NCI-H446 (cell line): ENCODE measurements around the gene ITCH.
"Not testable (repeated sequence)": the region's sequence is repeated elsewhere in the genome, so short reads cannot be mapped to it uniquely, and the experiment has no call there.

Source experiments
- DNase-seq, 2 experiments: peaks; one replicate each; lab custom pipeline; 2025; lab: John Stamatoyannopoulos, UW

The ITCH gene

GRCh38 chr20:34458631-34459030 is 95.6 kb downstream of the ITCH start:
- no peak for DNase-seq

DNA sequence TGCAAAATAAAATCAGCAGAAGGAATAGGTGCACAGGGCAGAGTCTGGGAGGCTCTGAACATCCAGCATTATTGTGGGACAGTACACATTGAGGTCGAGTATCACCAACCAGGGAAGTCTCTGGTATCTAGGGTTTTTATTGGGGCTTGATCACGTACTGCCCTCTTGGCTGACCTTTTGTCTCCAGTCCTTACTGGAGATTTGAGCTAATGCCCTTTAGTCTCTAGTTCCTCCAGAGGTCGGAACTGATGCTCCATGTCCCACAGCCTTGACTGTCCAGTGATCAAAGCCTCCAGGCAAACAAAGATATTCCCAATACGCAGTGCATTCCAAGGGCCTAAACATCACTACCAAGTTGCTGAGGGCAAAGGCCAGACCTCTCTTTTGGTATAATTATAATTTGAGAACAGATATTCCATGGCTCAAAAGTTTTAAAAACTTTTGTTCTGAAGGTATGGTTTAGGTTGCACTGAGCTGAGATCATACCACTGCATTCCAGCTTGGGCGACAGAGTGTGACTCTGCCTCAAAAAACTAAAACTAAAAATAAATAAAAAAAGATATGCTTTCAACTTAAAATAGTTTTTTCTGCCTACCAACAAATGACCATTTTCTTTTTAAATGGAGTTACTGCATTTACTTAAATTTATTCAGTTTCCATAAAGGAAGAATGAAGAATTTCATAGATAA is 96.3 kb downstream of the ITCH start:
- DNase-seq = no peak

GRCh38 chr20:34461779-34462087 is 98.7 kb downstream of the ITCH start:
- DNase-seq = no peak

- no peak for DNase-seq
Observed at GRCh38 chr20:34468951-34469350, 105.9 kb downstream of the ITCH start.

DNA sequence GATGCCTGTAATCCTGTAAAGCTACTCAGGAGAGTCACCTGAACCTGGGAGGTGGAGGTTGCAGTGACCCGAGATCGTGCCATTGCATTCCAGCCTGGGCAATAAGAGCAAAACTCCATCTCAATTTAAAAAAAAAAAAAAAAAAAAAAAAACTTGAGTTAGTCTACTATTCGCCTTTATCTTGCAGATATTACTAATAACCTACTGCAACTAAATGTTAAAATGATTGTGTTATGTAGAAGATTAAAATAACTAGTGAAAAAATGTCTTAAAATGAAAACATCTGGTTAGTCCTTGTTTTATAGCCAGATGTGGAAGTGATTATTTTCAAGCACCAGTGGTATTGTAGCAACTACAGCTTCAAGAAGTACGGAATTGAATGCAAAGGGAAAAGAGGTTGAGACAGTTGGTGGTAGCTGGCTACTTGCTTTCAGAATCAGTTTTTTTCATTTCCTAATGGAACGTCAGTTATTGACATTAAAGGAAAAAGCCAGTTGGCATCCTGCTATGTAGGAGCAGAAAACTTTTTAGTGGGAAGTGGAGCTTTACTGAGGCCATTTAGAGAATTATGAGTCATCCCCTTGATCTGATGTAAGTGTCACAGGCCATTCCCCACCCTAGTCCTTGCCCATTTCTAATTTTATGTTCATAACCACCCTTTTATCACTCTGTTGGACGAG is 109.3 kb downstream of the ITCH start:
- no peak for DNase-seq

GRCh38 chr20:34473262-34473883 is 110.3 kb downstream of the ITCH start:
- DNase-seq = no peak

- no peak for DNase-seq
Observed at GRCh38 chr20:34475979-34476736, 113.1 kb downstream of the ITCH start.

DNA sequence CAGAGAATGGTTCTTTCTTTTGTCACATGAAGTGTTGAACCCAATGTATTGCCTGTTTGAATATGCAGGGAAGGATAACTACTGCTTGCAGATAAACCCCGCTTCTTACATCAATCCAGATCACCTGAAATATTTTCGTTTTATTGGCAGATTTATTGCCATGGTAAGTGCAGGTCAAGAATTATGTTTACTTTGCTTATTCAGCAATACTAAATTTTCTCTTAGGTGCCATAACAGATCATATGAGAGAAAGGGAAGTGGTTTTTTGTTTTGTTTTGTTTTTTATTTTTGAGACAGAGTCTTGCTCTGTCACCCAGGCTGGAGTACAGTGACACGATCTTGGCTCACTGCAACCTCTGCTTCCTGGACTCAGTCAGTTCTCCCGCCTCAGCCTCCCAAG is 116.6 kb downstream of the ITCH start:
- DNase-seq = no peak

- not testable (repeated sequence) for DNase-seq
Observed at GRCh38 chr20:34482154-34482553, 119.1 kb downstream of the ITCH start.

DNA sequence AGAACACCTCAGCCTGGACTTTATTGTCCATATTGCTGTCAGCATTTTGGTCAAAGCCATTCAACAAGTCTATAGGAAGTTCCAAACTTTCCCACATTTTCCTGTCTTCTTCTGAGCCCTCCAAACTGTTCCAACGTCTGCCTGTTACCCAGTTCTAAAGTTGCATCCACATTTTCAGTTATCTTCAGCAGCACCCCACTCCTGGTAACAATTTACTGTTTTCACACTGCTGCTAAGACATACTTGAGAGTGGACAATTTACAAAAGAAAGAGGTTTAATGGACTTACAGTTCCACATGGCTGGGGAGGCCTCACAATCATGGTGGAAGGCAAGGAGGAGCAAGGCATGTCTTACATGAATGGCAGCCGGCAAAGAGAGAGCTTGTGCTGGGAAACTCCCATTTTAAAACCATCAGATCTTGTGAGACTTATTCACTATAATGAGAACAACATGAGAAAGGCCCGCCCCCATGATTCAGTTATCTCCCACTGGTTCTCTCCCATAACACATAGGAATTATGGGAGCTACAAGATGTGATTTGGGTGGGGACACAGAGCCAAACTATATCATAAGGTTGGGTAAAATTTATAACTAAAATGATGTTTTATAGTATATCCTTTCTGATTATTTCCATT is 120.6 kb downstream of the ITCH start:
- not testable (repeated sequence) for DNase-seq

DNA sequence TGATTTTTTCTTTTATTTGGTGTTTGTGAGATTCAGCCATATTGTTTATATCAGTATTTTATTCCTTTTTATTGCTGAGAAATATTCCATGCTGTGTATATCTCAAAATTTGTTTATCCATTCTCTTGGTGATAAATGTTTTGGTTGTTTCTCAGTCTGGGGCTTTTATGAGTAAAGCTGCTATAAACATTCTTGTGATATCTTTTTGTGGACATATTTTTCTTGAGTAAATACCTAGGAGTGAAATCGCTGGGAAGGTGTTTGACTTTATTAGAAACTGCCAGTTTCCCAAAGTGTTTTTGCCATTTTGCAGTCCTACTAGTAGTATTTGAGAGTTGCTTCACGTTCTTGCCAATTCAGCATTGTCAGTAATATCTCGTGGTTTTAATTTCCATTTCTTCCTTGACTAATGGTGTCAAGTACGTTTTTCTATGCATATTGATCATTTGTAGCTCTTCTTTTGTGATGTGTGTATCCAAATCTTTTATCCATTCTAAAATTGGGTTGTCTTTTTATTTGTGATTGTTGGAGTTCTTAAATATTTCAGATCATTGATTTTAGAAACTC is 122.1 kb downstream of the ITCH start:
- DNase-seq = no peak

DNA sequence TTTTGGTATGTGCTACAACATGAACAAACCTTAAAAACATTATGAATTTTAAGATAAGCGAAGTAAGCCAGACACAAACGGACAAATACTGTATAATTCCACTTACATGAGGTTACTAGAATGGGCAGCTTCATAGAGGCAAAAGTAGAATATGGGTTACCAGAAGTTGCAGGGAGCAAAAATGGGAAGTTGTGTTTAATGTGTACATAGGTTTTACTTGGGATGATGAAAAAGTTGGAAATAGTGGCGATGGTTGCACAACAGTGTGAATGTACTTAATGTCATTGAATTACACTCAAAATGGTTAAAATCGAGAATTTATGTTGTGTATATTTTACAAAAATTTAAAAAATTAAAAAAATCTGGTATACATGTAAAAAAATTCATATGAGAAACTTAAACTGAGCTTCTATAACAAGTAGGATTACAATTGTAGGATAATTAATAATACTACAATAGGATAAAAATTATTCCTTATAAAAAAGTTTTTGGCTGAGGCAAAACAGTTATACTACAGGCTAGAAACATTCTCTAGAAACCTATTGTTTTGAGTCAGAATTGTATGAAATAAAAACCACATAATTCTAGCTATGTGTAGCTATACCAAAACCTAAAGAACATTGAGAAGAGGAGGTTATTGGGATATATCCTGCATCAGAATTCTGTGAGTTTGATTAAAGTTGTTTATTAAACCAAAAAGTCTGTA is 128.3 kb downstream of the ITCH start:
- DNase-seq = no peak

DNA sequence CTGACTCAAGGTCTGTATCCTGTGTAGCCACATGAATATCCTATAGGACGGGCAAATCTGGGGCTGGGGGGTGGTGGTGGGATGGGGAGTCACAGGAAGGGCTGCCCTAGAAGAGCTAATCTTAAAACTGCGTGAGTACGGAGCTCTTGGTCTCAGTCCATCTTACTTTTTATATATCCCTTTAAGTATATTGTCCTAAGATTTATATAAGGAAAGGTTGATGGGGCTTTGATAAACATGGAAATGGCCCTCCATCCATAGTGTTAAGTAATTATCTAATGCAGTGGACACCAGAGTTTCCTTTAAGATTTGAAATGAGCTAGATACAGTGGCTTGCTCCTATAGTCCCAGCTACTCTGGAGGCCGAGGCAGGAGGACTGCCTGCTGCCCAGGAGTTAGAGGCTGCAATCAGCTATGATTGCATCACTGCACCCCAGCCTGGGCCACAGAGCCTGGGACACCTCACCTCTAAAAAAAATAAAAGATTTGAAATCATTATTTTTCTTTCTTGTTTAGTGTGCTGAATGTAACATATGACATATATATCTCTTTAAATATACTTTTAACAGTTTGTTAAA is 128.9 kb downstream of the ITCH start:
- DNase-seq = no peak

DNA sequence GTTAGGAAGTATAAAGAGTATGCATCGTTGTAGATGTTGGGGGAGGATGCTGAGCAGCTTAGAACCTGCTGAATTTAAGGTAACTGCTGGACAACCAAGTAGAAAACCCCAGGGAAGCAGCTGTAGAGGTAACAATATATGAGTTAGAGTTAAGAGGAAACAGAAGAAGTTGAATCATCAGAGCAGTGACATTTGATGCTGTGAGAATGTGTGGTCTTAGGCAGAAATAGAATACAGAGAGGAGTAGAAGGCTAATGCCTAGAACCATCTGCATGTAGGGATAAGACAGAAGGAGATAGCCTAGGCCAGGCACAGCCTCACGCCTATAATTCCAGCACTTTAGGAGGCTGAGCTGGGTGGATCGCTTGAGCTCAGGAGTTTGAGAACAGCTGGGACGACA is 130.6 kb downstream of the ITCH start:
- no peak for DNase-seq

DNA sequence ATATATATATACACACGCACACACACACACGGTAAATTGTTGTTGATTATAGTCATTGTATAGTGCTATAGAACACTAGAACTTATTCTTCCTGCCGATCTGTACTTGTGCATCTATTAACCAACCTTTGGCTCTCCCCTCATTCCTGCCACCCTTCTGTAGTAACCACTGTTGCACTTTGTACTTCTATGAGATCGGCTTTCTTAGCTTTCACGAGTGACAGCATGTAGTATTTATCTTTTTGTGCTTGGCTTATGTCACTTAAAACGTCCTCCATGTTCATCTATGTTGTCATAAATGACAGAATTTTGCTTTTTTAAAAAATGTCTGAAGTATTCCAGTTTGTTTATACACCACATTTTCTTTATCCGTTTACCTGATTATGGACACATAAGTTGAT is 132.2 kb downstream of the ITCH start:
- DNase-seq = no peak

DNA sequence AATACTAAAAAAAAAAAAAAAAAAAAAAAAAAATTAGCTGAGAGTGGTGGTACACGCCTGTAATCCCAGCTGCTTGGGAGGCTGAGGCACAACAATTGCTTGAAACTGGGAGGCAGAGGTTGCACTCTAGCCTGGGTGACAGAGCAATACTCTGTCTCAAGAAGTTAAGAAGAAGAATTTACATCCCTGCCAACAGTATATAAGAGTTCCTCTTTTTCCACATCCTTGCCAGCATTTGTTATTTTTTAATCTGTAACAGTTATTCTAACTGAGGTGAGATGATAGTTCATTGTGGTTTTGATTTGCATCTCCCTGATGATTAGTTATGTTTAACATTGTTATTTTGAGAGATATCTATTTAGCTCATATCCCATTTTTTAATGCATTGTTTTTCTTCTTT is 132.8 kb downstream of the ITCH start:
- DNase-seq = no peak

- not testable (repeated sequence) for DNase-seq
Observed at GRCh38 chr20:34497596-34497995, 134.5 kb downstream of the ITCH start.

- DNase-seq = no peak
Observed at GRCh38 chr20:34500823-34501222, 137.8 kb downstream of the ITCH start.

GRCh38 chr20:34506480-34506879 is 143.4 kb downstream of the ITCH start:
- DNase-seq = no peak

DNA sequence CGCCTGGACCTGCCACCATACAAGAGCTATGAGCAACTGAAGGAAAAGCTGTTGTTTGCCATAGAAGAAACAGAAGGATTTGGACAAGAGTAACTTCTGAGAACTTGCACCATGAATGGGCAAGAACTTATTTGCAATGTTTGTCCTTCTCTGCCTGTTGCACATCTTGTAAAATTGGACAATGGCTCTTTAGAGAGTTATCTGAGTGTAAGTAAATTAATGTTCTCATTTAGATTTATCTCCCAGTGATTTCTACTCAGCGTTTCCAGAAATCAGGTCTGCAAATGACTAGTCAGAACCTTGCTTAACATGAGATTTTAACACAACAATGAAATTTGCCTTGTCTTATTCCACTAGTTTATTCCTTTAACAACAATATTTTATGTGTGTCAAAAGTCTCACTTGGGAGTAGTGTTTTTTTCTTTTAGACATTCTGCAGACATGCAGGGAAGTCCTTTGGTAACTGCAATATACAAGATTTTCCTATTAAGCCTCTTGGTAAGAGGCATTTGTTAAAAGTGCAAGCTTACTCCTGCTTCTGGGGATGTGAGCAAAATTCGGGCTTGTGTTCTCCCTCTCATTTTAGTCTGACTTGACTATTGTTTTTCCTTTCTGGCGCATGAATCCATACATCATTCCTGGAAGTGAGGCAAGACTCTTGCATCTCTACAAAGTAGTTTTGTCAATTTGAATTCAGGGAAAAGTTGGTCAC is 144.8 kb downstream of the ITCH start:
- DNase-seq = no peak
